GM12864 (cell line): ENCODE measurements around the gene TMEM242.

Experiments
- DNase-seq: peaks from one replicate; pipeline ENCODE4 v3.0.0-alpha.2; 2011; ENCODE audit warnings: low read depth
- H3K4me3 ChIP-seq: 2 replicates; pipeline ENCODE4 v1.5.1; 2011; ENCODE audit warnings: mild to moderate bottlenecking, low read depth, low read length, control low read depth
- CTCF ChIP-seq: IDR thresholded peaks from 2 replicates; pipeline ENCODE4 v1.5.1; 2011; ENCODE audit warnings: low read depth, mild to moderate bottlenecking, moderate library complexity, low read length, control low read depth, inconsistent platforms; ENCODE audit errors: missing control alignments

TMEM242 gene

GRCh38 chr6:157246771-157247484, 76.4 kb downstream of the TMEM242 start:
- DNase-seq: no peak
- H3K4me3 ChIP-seq: no peak overlapping the region
- TF ChIP-seq CTCF: no peak

- no peak for TF ChIP-seq CTCF
- DNase-seq: no peak
- no peak overlapping the region for H3K4me3 ChIP-seq
These were observed 77.2 kb downstream of the TMEM242 start for GRCh38 chr6:157246048-157246630.

DNA sequence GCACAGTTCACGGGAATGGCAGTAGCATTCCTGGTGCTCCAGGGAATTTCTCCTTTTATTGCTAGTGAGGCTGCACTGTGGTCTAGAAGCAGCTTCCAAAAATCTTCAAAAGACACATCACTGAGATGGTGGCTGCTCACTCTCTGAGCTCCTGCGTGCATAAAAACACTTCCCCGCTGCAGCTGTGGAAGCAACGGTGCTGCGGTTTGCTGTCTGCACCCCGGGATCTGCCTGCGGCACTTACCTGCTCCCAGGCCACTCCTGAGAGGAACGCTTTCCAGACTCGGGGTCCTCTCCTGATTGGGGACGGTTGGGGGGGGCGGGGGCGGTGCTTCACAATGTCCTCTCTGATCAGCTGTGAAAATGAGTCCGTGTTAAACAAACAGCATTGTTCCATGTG, 77.9 kb downstream of the TMEM242 start:
- no peak for DNase-seq
- TF ChIP-seq CTCF: no peak
- no peak overlapping the region for H3K4me3 ChIP-seq

DNA sequence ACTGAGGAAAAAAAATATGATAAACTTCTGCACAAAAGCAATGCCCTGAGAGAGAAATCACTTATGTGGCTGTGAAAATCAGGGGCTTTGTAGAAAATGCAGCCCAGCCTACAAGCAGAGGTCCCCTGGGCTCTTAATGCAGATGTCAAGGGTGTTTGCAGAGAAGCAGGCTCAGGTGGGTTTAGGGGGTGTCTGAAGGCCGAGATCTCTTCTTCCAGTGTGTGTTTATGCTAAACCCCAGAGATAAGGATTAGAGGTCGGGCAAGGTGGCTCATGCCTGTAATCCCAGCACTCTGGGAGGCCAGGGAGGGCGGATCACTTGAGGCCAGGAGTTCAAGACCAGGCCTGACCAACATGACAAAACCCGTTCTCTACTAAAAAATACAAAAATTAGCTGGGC, 78.5 kb downstream of the TMEM242 start:
- TF ChIP-seq CTCF: no peak
- DNase-seq: no peak
- no peak overlapping the region for H3K4me3 ChIP-seq

- no peak overlapping the region for H3K4me3 ChIP-seq
- DNase-seq: no peak
- no peak for TF ChIP-seq CTCF
These were observed 79.1 kb downstream of the TMEM242 start for GRCh38 chr6:157244175-157244574.

DNA sequence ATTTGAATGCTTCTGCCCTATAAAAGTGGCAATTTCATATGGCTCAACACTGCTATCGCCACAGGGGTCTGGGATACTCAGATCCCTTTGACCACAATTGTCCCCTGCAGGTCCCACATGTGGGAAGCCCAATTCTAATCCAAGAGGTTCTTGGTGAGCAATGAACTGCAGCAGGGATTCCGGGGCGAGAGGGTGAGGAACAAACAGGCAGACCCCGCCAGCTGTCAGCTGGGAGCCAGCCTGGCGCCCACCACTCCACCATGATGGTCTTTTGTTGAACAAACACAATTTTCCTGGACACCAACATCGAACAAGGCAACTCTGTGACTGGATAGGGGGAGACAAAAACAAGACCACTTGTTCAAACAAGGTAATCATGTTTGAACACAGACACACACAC, 80.5 kb downstream of the TMEM242 start:
- no peak for TF ChIP-seq CTCF
- no peak overlapping the region for H3K4me3 ChIP-seq
- DNase-seq: no peak

- DNase-seq: no peak
- no peak for TF ChIP-seq CTCF
- H3K4me3 ChIP-seq: no peak overlapping the region
These were observed 82.4 kb downstream of the TMEM242 start for GRCh38 chr6:157240960-157241311.
